ENCODE data around the gene HECTD1. TPM values are rescaled to one million over a fixed set of nuclear protein-coding genes. Genes with fewer than 3 reads are reported as not detected.

Gene HECTD1
- polyA plus RNA-seq, 1 experiment: 121 TPM

- Histone ChIP-seq H3K27ac (ENCODE audit: low read depth, low read length) (no peak overlapping the region), H3K9me3 (ENCODE audit: control insufficient read depth, insufficient read depth, low read length) (no peaks in the 10 kb centered on the region), H3K4me3 (ENCODE audit: low read depth, low read length) (no peak overlapping the region), H3K27me3 (ENCODE audit: control insufficient read depth, insufficient read depth, low read length) (no peaks in the 10 kb centered on the region)
- ChIA-PET POLR2A (interaction anchor here (0.7 kb wide), 1 partner anchor 9 kb away, joined by 4 read pairs; no protein-coding TSS in a partner anchor), CTCF (interaction anchor here (0.7 kb wide), 1 partner anchor 223 kb away, joined by 3 read pairs; no protein-coding TSS in a partner anchor)
- DNase-seq (ENCODE audit: low read depth, low spot score): no peak
- no peak for TF ChIP-seq CTCF (IDR thresholded peaks at IDR 0.05; ENCODE audit: low read depth, low read length)
Observed at GRCh38 chr14:31137214-31137889, 70.2 kb downstream of the HECTD1 start.

- CTCF ChIA-PET: no interaction called here
- H3K27ac ChIP-seq (ENCODE audit: low read depth, low read length): no peak overlapping the region
- TF ChIP-seq CTCF (IDR thresholded peaks at IDR 0.05; ENCODE audit: low read depth, low read length): no peak
- no peaks in the 10 kb centered on the region for H3K9me3 ChIP-seq (ENCODE audit: control insufficient read depth, insufficient read depth, low read length)
- no peaks in the 10 kb centered on the region for H3K27me3 ChIP-seq (ENCODE audit: control insufficient read depth, insufficient read depth, low read length)
- POLR2A ChIA-PET: no interaction called here
- DNase-seq (ENCODE audit: low read depth, low spot score): no peak
- H3K4me3 ChIP-seq (ENCODE audit: low read depth, low read length): no peak overlapping the region
Observed at GRCh38 chr14:31133133-31133532, 74.5 kb downstream of the HECTD1 start.

- DNase-seq (ENCODE audit: low read depth, low spot score): no peak
- TF ChIP-seq CTCF (IDR thresholded peaks at IDR 0.05; ENCODE audit: low read depth, low read length): no peak
- no peaks in the 10 kb centered on the region for H3K27me3 ChIP-seq (ENCODE audit: control insufficient read depth, insufficient read depth, low read length)
- H3K27ac ChIP-seq (ENCODE audit: low read depth, low read length): no peak overlapping the region
- ChIA-PET CTCF (no interaction called here), POLR2A (interaction anchor here (0.5 kb wide), 1 partner anchor 8 kb away, joined by 4 read pairs; no protein-coding TSS in a partner anchor)
- H3K4me3 ChIP-seq (ENCODE audit: low read depth, low read length): no peak overlapping the region
- no peaks in the 10 kb centered on the region for H3K9me3 ChIP-seq (ENCODE audit: control insufficient read depth, insufficient read depth, low read length)
Observed at GRCh38 chr14:31128601-31129526, 78.7 kb downstream of the HECTD1 start.

- ChIA-PET POLR2A (interaction anchor here (0.6 kb wide), 1 partner anchor 69 kb away, joined by 7 read pairs; no protein-coding TSS in a partner anchor), CTCF (no interaction called here)
- H3K27ac ChIP-seq (ENCODE audit: low read depth, low read length): no peak overlapping the region
- no peak for DNase-seq (ENCODE audit: low read depth, low spot score)
- H3K27me3 ChIP-seq (ENCODE audit: control insufficient read depth, insufficient read depth, low read length): no peaks in the 10 kb centered on the region
- no peak for TF ChIP-seq CTCF (IDR thresholded peaks at IDR 0.05; ENCODE audit: low read depth, low read length)
- H3K4me3 ChIP-seq (ENCODE audit: low read depth, low read length): no peak overlapping the region
- no peaks in the 10 kb centered on the region for H3K9me3 ChIP-seq (ENCODE audit: control insufficient read depth, insufficient read depth, low read length)
Observed at GRCh38 chr14:31127690-31128089, 79.9 kb downstream of the HECTD1 start.

GRCh38 chr14:31126680-31127079 is 80.9 kb downstream of the HECTD1 start:
- DNase-seq (ENCODE audit: low read depth, low spot score): no peak
- no peak overlapping the region for H3K4me3 ChIP-seq (ENCODE audit: low read depth, low read length)
- H3K27me3 ChIP-seq (ENCODE audit: control insufficient read depth, insufficient read depth, low read length): no peaks in the 10 kb centered on the region
- CTCF ChIA-PET: no interaction called here
- no peak for TF ChIP-seq CTCF (IDR thresholded peaks at IDR 0.05; ENCODE audit: low read depth, low read length)
- POLR2A ChIA-PET: interaction anchor here (0.6 kb wide), 1 partner anchor 294 kb away, joined by 3 read pairs; the partner anchor contains the start of gene HEATR5A
- no peak overlapping the region for H3K27ac ChIP-seq (ENCODE audit: low read depth, low read length)
- no peaks in the 10 kb centered on the region for H3K9me3 ChIP-seq (ENCODE audit: control insufficient read depth, insufficient read depth, low read length)

All from AG04450 (cell line).